ENCODE measurements around the gene UTS2B.

DNA sequence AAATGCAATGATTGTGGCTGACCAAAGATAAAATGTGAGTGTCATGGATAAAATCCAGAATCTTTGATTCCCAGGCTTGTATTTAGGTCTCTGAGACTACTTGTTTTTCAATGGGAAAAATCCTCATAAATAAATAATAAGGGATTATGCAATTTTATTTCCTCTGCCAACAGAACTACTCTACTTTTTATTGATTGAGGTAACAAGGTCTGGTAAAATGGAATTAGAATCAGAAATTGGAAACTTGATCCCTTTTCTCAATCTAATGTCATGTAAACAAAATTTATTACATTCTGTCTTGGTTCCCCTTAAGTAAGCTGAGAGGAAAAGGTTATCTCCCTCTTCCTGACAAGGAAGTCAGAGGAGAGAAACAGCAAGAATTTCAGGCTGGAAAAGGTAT is 49.4 kb downstream of the UTS2B start:
- TF ChIP-seq CTCF (IDR thresholded peaks at IDR 0.05) (no peak), ZFX (IDR thresholded peaks at IDR 0.05; ENCODE audit: borderline replicate concordance) (no peak)
